Left ventricle myocardium superior (tissue), 1 donor: ENCODE results near the gene PKIB. TPM values are rescaled to one million over a fixed set of nuclear protein-coding genes. Genes with fewer than 3 reads are reported as not detected.

ENCODE experiments used
- ATAC-seq: fragments of 200-7000 bp; cut with Tn5 transposase; one replicate; pipeline ENCODE4 v1.9.1; 2020; ENCODE audit warnings: mild to moderate bottlenecking, moderate library complexity
- DNase-seq: peaks from one replicate; pipeline ENCODE4 v3.0.0-alpha.2; 2020
- intact Hi-C: fragments of 100-400 bp; cut with micrococcal nuclease; formaldehyde crosslinking; loops from one replicate; pipeline ENCODE4 v1.11.0; 2022
- total RNA-seq: library from RNA; stranded (reverse); fragmentation: NEBNext Ultra II Directional; extraction: Animal tissue kit (Norgen Biotek cat#: 25700); gene quantifications from one replicate; pipeline ENCODE4 v1.2.1, GENCODE V29; 2021
- donor health status: DM: no; HTN: yes; CAD: no; lungs with severe emphysema.

Gene PKIB
- total RNA-seq, 1 donor from 2014 or later: 0.35 TPM

DNA sequence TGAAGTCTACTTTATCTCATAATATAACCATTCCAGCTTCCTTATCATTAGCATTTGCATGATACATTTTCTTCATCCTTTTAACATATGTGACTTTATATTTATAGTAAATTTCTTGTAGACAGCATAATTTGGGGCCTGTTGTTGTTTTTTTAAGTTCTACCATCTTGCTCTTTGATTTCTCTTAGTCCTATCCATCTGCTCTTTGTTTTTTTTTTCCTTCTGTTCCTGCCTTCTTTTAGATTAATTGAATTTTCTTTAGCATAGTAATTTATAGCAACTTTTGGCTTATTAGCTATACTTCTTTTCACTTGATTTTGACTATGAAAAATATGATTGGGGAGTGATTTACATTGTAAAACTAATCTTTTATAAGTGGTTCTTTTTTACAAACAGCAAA lies 150.1 kb downstream of the PKIB start:
- no peak for ATAC-seq
- intact Hi-C loops: no loop called here
- no peak for DNase-seq

DNA sequence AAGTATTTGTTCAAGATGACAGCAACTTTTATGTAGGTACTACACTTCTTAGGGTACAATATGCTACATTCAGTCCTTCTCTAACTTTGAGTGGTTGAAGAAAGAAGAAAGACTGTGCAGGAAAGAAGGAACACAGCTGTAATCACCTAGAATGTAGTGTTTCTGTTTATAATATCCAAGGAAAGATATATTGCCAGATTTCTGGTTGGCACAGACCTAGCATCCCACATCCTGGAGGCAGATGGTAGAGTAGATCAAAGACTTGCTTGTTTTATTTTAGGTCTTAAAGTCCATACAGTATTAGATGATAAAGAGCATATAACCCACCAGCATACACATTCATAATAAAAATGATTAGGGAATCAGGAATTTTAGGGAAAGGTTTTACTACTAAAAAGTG lies 156.1 kb downstream of the PKIB start:
- DNase-seq (no peak), ATAC-seq (no peak)
- intact Hi-C loops: no loop called here

DNA sequence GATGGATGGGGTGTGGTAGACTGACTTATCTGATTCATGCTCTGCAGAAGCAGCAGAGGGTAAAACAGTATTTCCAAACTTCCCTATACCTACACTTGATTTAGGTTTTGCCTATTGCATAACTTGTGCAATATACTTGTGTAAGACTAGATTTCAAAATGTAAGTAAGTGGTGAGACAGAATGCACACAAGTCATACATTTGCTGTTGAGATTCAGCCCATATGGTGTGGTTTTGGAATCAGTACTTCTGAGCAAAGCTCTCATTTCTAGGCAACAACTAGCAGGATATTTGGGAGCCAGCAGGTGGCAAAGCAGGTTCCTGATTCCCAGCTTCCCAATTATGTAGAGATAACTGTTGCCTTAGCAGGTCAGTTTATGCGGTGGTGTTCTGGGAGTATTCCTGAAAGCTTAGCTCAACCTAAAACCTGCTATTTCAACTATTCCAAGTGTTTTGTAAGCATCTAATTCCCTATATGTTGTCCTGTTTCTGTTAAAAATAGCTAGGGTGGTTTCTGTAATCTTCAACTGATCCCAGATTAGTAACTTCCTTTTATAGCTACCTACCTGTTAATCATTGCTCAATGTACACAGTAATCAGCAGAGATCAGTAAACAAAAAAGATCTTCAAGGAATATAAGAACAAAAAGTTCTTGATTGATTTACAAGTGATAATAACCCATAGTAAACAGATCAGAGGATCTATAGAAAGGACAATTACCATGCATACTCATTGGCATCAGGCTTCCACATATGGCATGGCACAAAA lies 160.8 kb downstream of the PKIB start:
- intact Hi-C loops: no loop called here
- ATAC-seq (no peak), DNase-seq (no peak)

DNA sequence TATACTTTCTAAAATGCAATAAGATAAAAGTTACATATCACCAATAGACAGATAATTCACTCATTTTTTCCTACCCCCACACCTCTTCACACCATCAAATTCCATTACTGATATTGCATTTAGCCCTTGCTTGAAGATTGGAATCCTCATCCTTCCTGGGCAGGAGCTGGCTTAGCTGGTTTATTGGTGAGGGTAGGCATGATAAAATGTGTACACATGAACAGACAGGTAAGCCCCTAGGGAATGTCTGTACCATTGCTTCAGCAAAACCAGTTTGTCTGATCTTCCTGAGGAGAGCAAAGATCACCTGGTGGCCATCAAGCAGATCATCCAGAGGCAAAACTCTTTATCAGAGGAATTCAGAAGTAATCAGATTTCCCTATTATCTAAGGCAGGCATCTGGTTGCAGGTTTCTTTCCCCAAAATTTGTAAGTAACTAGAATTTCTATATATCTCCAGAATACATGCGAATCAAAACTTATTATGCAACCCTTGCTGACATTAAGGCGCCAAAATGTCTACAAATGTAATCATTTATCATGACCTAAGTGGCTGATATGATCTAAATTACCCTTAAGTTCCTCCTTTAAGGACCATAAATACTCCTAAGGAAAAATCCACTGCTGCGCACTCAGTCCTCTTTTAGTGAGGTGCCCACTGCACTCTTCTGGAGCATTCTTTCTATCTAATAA lies 162.7 kb downstream of the PKIB start:
- DNase-seq (no peak), ATAC-seq (no peak)
- intact Hi-C loops: no loop called here

Other genes with a start within 250 kb of the PKIB start
- 27.5 TPM for gene HSF2, start 210.8 kb upstream of the PKIB start, total RNA-seq
- 152 TPM for gene SERINC1, start 138.6 kb upstream of the PKIB start, total RNA-seq
- not detected for gene FABP7, start 169.3 kb downstream of the PKIB start, total RNA-seq
- gene SMPDL3A, start 178.9 kb downstream of the PKIB start, total RNA-seq: 4.4 TPM